HepG2 (cell line): ENCODE data around the gene SRCAP. TPM values are rescaled to one million over a fixed set of nuclear protein-coding genes. Genes with fewer than 3 reads are reported as not detected.

Experiments
- FOXM1 ChIP-seq: sonication (generic); formaldehyde crosslinking; IDR thresholded peaks from 2 replicates; pipeline ENCODE4 v1.5.0; 2020; ENCODE audit warnings: missing genetic modification reagents
- GZF1 ChIP-seq: sonication (generic); formaldehyde crosslinking; IDR thresholded peaks from 2 replicates; pipeline ENCODE4 v1.5.1; 2020; ENCODE audit warnings: mild to moderate bottlenecking, missing genetic modification reagents
- PRDM15 ChIP-seq: sonication (generic); formaldehyde crosslinking; IDR thresholded peaks from 2 replicates; pipeline ENCODE4 v1.4.0; 2020; ENCODE audit warnings: missing genetic modification reagents
- SMAD9 ChIP-seq: sonication (generic); formaldehyde crosslinking; IDR thresholded peaks from 2 replicates; pipeline ENCODE4 v1.5.1; 2020; ENCODE audit warnings: mild to moderate bottlenecking, missing genetic modification reagents
- TSC22D2 ChIP-seq: sonication (generic); formaldehyde crosslinking; IDR thresholded peaks from 2 replicates; pipeline ENCODE4 v1.5.1; 2020; ENCODE audit warnings: missing genetic modification reagents, mild to moderate bottlenecking, borderline replicate concordance
- XBP1 ChIP-seq: sonication (generic); formaldehyde crosslinking; IDR thresholded peaks from 2 replicates; pipeline ENCODE4 v1.5.0; 2020; ENCODE audit warnings: missing genetic modification reagents
- ZC3H4 ChIP-seq: sonication (generic); formaldehyde crosslinking; IDR thresholded peaks from 2 replicates; pipeline ENCODE4 v1.4.0; 2020; ENCODE audit warnings: missing genetic modification reagents, borderline replicate concordance
- ZNF30 ChIP-seq: sonication (generic); formaldehyde crosslinking; IDR thresholded peaks from 2 replicates; pipeline ENCODE4 v1.5.0; 2020; ENCODE audit warnings: mild to moderate bottlenecking, missing genetic modification reagents
- ZNF343 ChIP-seq: sonication (generic); formaldehyde crosslinking; IDR thresholded peaks from 2 replicates; pipeline ENCODE4 v1.4.0; 2020; ENCODE audit warnings: mild to moderate bottlenecking, missing genetic modification reagents
- ZNF567 ChIP-seq: sonication (generic); formaldehyde crosslinking; IDR thresholded peaks from 2 replicates; pipeline ENCODE4 v1.8.1; 2023; ENCODE audit warnings: mild to moderate bottlenecking, missing genetic modification reagents, borderline replicate concordance
- ZNF660 ChIP-seq: sonication (generic); formaldehyde crosslinking; IDR thresholded peaks from 2 replicates; pipeline ENCODE4 v1.5.1; 2020; ENCODE audit warnings: mild to moderate bottlenecking, low read depth, missing genetic modification reagents, borderline replicate concordance
- ZNF788 ChIP-seq: sonication (generic); formaldehyde crosslinking; IDR thresholded peaks from 2 replicates; pipeline ENCODE4 v1.5.0; 2020; ENCODE audit warnings: mild to moderate bottlenecking, missing genetic modification reagents, borderline replicate concordance
- polyA plus RNA-seq, 8 experiments: library from polyadenylated mRNA; depleted of rRNA in 3 of 8; stranded (reverse) in 7 of 8; unstranded in 1 of 8; fragments of >200 nt; fragmentation: Illumina TruSeq in 4 of 8; extraction: Trizol in 4 of 8; gene quantifications; 2 replicates each; pipeline versions ENCODE4 v1.2.1 to v1.2.3, GENCODE V29; 2011 to 2016; ENCODE audit warnings: low read depth in 4 of 8, missing spikeins in 1 of 8, mixed read lengths in 1 of 8; ENCODE audit not compliant: insufficient read depth in 1 of 8
- total RNA-seq, 5 experiments: library from RNA; depleted of rRNA; stranded (reverse); fragments of >200 nt; fragmentation: Illumina TruSeq; extraction: Trizol; gene quantifications; 2 replicates each; pipeline ENCODE4 v1.2.3, GENCODE V29; 2016; ENCODE audit warnings: low read depth in 1 of 5
- TF ChIP-seq, protein P1 (sequence below): sonication (generic); formaldehyde crosslinking; IDR thresholded peaks from 2 replicates; pipeline ENCODE4 v1.4.0; 2020; ENCODE audit warnings: missing genetic modification reagents, mild to moderate bottlenecking, borderline replicate concordance
- TF ChIP-seq, protein P2 (sequence below): sonication (generic); formaldehyde crosslinking; IDR thresholded peaks from 2 replicates; pipeline ENCODE4 v1.8.0; 2023; ENCODE audit warnings: mild to moderate bottlenecking, missing genetic modification reagents
- TF ChIP-seq, protein P3 (sequence below): sonication (generic); formaldehyde crosslinking; IDR thresholded peaks from 2 replicates; pipeline ENCODE4 v1.5.1; 2020; ENCODE audit warnings: mild to moderate bottlenecking, missing genetic modification reagents, moderate library complexity
- TF ChIP-seq, protein P4 (sequence below): sonication (generic); formaldehyde crosslinking; IDR thresholded peaks from 2 replicates; pipeline ENCODE4 v1.8.0; 2022; ENCODE audit warnings: missing genetic modification reagents, mild to moderate bottlenecking, borderline replicate concordance

Gene SRCAP
- total and polyA plus RNA-seq, 2 of the 13 experiments (the other 11 are each of a cell fraction or from before 2014, with no cell fraction given): 4.9 to 9.0 TPM

DNA sequence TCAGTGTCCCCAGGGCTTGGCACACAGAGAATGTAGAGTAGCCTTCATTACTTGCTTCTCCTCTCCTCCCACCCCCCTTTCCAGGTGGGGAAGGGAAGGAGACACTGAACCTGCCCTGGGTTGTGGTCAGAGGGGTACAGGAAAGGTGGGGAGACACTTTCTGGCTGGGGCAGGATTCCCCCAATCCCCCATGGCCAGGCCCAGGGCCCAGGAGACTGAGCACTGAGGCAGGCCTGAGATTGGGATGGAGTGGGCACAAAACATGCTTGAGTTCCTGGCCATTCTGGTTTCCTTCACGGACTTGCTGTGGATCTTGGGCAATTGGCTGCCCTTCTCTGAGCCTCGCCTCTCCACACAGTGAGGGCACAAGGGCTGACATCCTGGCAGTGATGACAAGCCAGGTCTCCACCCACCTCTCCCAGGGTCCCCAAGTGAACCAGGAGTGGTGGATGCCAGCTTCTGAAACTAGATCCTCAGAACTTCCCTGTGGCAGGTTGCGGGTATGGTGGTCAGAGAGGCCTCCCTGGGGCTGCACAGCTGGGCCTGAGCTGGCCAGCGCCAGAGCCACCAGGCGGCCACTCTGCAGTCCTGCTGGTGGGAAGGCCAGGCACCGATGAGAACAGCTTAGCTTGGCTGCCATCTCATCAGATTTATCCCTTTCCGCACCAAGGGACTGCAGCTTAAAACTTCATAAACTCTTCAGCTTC, 78.8 kb downstream of the SRCAP start (continued):
- TF ChIP-seq ZNF788 (CRISPR knock-in tag) (no peak; the same call in 1 of the 2 replicates), FOXM1 (CRISPR knock-in tag) (no peak), ZNF30 (CRISPR knock-in tag) (no peak), GZF1 (no peak), TSC22D2 (CRISPR knock-in tag) (no peak), SMAD9 (CRISPR knock-in tag) (no peak), PRDM15 (CRISPR knock-in tag) (peak; percentile 33; the same call in 1 of the 2 replicates), ZNF343 (CRISPR knock-in tag) (peak; percentile 72), ZNF567 (CRISPR knock-in tag) (no peak), ZNF660 (0 out of 2 replicates have a peak, but pooled peaks have one; percentile 78), ZC3H4 (CRISPR knock-in tag) (no peak; the same call in 1 of the 2 replicates), XBP1 (CRISPR knock-in tag) (peak; percentile 75; the same call in 1 of the 2 replicates)
- TF ChIP-seq, protein P1, sequence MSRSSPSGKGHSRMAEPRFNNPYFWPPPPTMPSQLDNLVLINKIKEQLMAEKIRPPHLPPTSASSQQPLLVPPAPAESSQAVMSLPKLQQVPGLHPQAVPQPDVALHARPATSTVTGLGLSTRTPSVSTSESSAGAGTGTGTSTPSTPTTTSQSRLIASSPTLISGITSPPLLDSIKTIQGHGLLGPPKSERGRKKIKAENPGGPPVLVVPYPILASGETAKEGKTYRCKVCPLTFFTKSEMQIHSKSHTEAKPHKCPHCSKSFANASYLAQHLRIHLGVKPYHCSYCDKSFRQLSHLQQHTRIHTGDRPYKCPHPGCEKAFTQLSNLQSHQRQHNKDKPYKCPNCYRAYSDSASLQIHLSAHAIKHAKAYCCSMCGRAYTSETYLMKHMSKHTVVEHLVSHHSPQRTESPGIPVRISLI (CRISPR knock-in tag): no peak
- TF ChIP-seq, protein P2, sequence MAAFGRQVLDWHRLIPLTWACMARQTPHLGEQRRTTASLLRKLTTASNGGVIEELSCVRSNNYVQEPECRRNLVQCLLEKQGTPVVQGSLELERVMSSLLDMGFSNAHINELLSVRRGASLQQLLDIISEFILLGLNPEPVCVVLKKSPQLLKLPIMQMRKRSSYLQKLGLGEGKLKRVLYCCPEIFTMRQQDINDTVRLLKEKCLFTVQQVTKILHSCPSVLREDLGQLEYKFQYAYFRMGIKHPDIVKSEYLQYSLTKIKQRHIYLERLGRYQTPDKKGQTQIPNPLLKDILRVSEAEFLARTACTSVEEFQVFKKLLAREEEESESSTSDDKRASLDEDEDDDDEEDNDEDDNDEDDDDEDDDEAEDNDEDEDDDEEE: no peak
- TF ChIP-seq, protein P3, sequence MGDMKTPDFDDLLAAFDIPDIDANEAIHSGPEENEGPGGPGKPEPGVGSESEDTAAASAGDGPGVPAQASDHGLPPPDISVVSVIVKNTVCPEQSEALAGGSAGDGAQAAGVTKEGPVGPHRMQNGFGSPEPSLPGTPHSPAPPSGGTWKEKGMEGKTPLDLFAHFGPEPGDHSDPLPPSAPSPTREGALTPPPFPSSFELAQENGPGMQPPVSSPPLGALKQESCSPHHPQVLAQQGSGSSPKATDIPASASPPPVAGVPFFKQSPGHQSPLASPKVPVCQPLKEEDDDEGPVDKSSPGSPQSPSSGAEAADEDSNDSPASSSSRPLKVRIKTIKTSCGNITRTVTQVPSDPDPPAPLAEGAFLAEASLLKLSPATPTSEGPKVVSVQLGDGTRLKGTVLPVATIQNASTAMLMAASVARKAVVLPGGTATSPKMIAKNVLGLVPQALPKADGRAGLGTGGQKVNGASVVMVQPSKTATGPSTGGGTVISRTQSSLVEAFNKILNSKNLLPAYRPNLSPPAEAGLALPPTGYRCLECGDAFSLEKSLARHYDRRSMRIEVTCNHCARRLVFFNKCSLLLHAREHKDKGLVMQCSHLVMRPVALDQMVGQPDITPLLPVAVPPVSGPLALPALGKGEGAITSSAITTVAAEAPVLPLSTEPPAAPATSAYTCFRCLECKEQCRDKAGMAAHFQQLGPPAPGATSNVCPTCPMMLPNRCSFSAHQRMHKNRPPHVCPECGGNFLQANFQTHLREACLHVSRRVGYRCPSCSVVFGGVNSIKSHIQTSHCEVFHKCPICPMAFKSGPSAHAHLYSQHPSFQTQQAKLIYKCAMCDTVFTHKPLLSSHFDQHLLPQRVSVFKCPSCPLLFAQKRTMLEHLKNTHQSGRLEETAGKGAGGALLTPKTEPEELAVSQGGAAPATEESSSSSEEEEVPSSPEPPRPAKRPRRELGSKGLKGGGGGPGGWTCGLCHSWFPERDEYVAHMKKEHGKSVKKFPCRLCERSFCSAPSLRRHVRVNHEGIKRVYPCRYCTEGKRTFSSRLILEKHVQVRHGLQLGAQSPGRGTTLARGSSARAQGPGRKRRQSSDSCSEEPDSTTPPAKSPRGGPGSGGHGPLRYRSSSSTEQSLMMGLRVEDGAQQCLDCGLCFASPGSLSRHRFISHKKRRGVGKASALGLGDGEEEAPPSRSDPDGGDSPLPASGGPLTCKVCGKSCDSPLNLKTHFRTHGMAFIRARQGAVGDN (CRISPR knock-in tag): peak; percentile 43; the same call in 1 of the 2 replicates
- TF ChIP-seq, protein P4, sequence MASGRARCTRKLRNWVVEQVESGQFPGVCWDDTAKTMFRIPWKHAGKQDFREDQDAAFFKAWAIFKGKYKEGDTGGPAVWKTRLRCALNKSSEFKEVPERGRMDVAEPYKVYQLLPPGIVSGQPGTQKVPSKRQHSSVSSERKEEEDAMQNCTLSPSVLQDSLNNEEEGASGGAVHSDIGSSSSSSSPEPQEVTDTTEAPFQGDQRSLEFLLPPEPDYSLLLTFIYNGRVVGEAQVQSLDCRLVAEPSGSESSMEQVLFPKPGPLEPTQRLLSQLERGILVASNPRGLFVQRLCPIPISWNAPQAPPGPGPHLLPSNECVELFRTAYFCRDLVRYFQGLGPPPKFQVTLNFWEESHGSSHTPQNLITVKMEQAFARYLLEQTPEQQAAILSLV (CRISPR knock-in tag): no peak
